Measurements from ENCODE around the gene RASSF4.
"Not testable (repeated sequence)": the region's sequence is repeated elsewhere in the genome, so short reads cannot be mapped to it uniquely, and the experiment has no call there.

Gene RASSF4

GRCh38 chr10:45006276-45007030 lies 46.9 kb downstream of the RASSF4 start:
- no peaks in the 10 kb centered on the region for H3K27me3 Mint-ChIP-seq (ENCODE audit: low read depth)
- no peak overlapping the region for H3K27ac Mint-ChIP-seq
- peaks cover 15% of the 10 kb centered on the region for H3K4me1 Mint-ChIP-seq
- H3K36me3 Mint-ChIP-seq (ENCODE audit: low read depth): peaks cover 50% of the 10 kb centered on the region
- H3K4me3 Mint-ChIP-seq: no peak overlapping the region
- TF ChIP-seq CTCF (IDR thresholded peaks at IDR 0.05; ENCODE audit: unreplicated experiment in 3 of 3): no peak
- H3K9me3 Mint-ChIP-seq: peaks cover 14% of the 10 kb centered on the region

- peaks cover 13% of the 10 kb centered on the region for H3K9me3 Mint-ChIP-seq
- H3K27ac Mint-ChIP-seq: no peak overlapping the region
- TF ChIP-seq CTCF (IDR thresholded peaks at IDR 0.05; ENCODE audit: unreplicated experiment in 3 of 3): peak; percentile 75 to 88 (median 86)
- peaks cover 30% of the 10 kb centered on the region for H3K36me3 Mint-ChIP-seq (ENCODE audit: low read depth)
- no peaks in the 10 kb centered on the region for H3K27me3 Mint-ChIP-seq (ENCODE audit: low read depth)
- H3K4me1 Mint-ChIP-seq: no peaks in the 10 kb centered on the region
- no peak overlapping the region for H3K4me3 Mint-ChIP-seq
These were observed 49.0 kb downstream of the RASSF4 start for GRCh38 chr10:45008524-45009161.

DNA sequence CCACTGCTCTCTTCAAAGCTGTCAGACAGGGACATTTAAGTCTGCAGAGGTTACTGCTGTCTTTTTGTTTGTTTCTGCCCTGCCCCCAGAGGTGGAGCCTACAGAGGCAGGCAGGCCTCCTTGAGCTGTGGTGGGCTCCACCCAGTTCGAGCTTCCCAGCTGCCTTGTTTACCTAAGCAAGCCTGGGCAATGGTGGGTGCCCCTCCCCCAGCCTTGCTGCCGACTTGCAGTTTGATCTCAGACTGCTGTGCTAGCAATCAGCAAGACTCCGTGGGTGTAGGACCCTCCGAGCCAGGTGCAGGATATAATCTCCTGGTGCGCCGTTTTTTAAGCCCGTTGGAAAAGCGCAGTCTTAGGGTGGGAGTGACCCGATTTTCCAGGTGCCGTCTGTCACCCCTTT lies 55.0 kb downstream of the RASSF4 start:
- H3K36me3 Mint-ChIP-seq (ENCODE audit: low read depth); H3K27me3 Mint-ChIP-seq (ENCODE audit: low read depth): not testable (repeated sequence)

GRCh38 chr10:45015590-45015989 lies 56.0 kb downstream of the RASSF4 start:
- no peaks in the 10 kb centered on the region for H3K4me1 Mint-ChIP-seq
- no peak overlapping the region for H3K4me3 Mint-ChIP-seq
- no peaks in the 10 kb centered on the region for H3K27me3 Mint-ChIP-seq (ENCODE audit: low read depth)
- no peak for TF ChIP-seq CTCF (IDR thresholded peaks at IDR 0.05; ENCODE audit: unreplicated experiment in 3 of 3)
- H3K27ac Mint-ChIP-seq: no peak overlapping the region
- H3K9me3 Mint-ChIP-seq: peaks cover 16% of the 10 kb centered on the region
- peaks cover 6% of the 10 kb centered on the region for H3K36me3 Mint-ChIP-seq (ENCODE audit: low read depth)

More for the DNA sequence above, 55.0 kb downstream of the RASSF4 start:
- peaks cover 16% of the 10 kb centered on the region for H3K9me3 Mint-ChIP-seq
- not testable (repeated sequence) for H3K4me1 Mint-ChIP-seq, H3K4me3 Mint-ChIP-seq, H3K27ac Mint-ChIP-seq

DNA sequence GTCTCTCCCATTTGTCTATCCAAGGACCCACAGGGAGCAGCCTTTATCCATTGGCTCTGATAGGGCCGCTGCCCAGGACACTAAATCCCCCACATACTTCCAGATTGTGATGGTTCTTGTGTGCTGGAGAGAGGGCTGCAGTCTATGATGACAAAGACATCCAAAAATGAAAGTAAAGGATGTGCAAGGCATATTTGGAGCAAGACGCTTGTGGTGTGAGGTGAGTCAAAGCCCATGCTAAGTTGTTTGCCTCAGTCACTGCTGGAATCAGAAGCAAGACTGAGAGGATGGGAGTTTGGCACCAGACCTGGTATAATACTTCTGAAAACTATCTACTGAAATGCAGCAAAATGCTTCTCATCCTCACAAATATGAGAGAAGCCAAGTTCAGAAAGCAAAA lies 63.8 kb downstream of the RASSF4 start:
- H3K27me3 Mint-ChIP-seq (ENCODE audit: low read depth): no peaks in the 10 kb centered on the region
- H3K4me1 Mint-ChIP-seq: no peaks in the 10 kb centered on the region
- TF ChIP-seq CTCF (IDR thresholded peaks at IDR 0.05; ENCODE audit: unreplicated experiment in 3 of 3): no peak
- H3K4me3 Mint-ChIP-seq: no peak overlapping the region
- H3K36me3 Mint-ChIP-seq (ENCODE audit: low read depth): no peaks in the 10 kb centered on the region
- no peak overlapping the region for H3K27ac Mint-ChIP-seq
- H3K9me3 Mint-ChIP-seq: peaks cover 19% of the 10 kb centered on the region

- no peaks in the 10 kb centered on the region for H3K27me3 Mint-ChIP-seq (ENCODE audit: low read depth)
- no peak overlapping the region for H3K27ac Mint-ChIP-seq
- no peak for TF ChIP-seq CTCF (IDR thresholded peaks at IDR 0.05; ENCODE audit: unreplicated experiment in 3 of 3)
These were observed 74.7 kb downstream of the RASSF4 start for GRCh38 chr10:45034301-45034700.

More at GRCh38 chr10:45034301-45034700, 74.7 kb downstream of the RASSF4 start:
- H3K4me1 Mint-ChIP-seq: peaks cover 5% of the 10 kb centered on the region
- no peak overlapping the region for H3K4me3 Mint-ChIP-seq
- H3K36me3 Mint-ChIP-seq (ENCODE audit: low read depth): peaks cover 5% of the 10 kb centered on the region
- peaks cover 28% of the 10 kb centered on the region for H3K9me3 Mint-ChIP-seq
